ENCODE data around the gene IL1RAPL2.

The IL1RAPL2 gene

DNA sequence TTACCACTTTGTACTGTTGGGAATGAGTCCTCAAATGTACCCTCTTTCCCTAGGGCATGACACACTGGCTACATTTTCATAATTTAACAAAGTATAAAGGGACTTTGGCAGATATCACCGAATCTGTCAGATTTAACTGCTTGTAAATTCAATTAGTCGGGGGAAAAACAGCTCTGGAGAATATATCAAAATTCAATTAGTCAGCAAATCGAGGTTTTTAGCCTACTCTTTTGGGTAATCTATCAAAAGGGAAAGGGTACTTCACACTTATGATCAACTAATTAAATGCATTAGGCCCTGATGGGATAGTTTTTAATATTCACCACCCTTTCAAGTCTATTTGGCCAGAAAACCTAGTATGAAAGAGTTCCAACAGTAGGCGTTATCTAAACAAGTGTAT is 141.0 kb downstream of the IL1RAPL2 start:
- no peak overlapping the region for H3K4me3 ChIP-seq (ENCODE audit: low read depth, low read length)
- DNase-seq (ENCODE audit: low read depth), result no peak
- TF ChIP-seq, protein P1, sequence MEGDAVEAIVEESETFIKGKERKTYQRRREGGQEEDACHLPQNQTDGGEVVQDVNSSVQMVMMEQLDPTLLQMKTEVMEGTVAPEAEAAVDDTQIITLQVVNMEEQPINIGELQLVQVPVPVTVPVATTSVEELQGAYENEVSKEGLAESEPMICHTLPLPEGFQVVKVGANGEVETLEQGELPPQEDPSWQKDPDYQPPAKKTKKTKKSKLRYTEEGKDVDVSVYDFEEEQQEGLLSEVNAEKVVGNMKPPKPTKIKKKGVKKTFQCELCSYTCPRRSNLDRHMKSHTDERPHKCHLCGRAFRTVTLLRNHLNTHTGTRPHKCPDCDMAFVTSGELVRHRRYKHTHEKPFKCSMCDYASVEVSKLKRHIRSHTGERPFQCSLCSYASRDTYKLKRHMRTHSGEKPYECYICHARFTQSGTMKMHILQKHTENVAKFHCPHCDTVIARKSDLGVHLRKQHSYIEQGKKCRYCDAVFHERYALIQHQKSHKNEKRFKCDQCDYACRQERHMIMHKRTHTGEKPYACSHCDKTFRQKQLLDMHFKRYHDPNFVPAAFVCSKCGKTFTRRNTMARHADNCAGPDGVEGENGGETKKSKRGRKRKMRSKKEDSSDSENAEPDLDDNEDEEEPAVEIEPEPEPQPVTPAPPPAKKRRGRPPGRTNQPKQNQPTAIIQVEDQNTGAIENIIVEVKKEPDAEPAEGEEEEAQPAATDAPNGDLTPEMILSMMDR (conservative IDR thresholded peaks at IDR 0.05; ENCODE audit: low read depth, low read length), result no peak

DNA sequence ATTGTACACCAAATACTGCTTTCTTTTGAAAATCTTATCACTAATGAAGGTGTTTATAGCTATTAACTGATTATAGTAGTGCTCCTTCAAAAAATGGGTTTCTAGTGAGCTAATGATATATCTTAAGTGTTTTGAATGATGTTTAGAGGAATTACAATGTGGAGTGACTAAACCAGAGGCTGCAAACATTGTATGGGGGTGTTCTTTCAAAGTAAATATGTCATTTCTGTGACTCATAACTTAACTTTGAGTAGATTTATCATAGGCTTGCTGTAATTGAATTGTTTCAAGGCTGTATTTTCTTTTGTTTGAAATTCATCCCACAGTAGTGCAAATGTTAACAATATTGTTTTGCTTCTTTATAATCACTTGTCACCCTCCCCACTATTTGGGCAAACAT is 141.6 kb downstream of the IL1RAPL2 start:
- TF ChIP-seq, protein P1 (conservative IDR thresholded peaks at IDR 0.05; ENCODE audit: low read depth, low read length), result no peak
- H3K4me3 ChIP-seq (ENCODE audit: low read depth, low read length), result no peak overlapping the region
- no peak for DNase-seq (ENCODE audit: low read depth)

DNA sequence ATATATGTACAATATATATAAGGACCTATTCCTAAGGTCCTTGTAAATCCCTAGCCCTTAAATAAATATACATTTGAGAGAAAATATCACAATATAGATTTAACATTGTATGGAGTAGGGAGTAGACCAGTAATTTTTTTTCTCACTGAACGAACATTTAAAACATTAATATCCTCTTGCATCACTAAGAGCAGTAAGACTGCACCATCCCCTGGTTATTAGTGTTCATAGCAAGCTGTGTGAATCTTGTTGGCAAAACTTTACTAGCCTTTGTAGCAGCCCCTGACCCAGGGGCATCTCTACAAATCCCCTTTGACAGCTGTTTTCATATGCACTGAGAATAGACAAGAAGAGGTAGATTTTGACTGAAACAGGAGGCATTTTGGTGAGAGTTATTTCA is 146.5 kb downstream of the IL1RAPL2 start:
- TF ChIP-seq, protein P1 (conservative IDR thresholded peaks at IDR 0.05; ENCODE audit: low read depth, low read length), result no peak
- H3K4me3 ChIP-seq (ENCODE audit: low read depth, low read length), result no peak overlapping the region
- DNase-seq (ENCODE audit: low read depth), result peak; percentile 0

DNA sequence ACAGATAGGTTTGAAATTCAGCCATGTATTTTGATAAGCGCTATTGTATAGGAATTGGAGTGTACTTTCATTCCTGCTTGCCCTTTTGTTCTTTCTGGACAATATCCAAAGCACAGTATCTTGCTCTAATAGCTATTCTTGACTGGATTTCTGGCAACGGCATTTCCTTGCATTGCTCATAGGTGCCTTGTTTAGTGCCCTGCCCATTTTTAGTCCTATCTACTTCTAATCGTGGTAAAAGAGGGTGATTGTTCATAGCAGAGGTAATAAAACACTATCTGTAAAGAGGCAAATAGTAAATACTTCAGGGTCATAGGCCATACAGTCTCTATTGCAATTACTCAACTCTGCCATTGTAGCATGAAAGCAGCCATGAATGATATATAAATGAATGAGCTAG is 155.9 kb downstream of the IL1RAPL2 start:
- DNase-seq (ENCODE audit: low read depth), result no peak
- no peak overlapping the region for H3K4me3 ChIP-seq (ENCODE audit: low read depth, low read length)
- TF ChIP-seq, protein P1 (conservative IDR thresholded peaks at IDR 0.05; ENCODE audit: low read depth, low read length), result no peak

DNA sequence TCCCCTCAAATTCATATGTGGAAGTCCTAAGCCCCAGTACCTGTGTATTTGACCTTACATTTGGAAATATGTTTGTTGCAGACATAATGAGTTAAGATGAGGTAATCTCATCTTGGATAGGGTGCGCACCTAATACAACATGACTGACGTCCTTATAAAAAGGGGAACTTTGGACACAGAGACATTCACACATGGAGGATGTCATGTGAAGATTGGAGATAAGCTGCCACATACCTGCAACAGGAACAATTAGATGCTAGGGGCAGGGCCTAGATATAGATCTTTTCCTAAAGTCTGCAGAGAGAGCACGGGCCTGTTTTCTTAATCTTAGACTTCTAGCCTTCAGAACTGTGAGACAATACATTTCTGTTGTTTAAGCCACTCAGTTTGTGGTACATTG is 162.5 kb downstream of the IL1RAPL2 start:
- TF ChIP-seq, protein P1 (conservative IDR thresholded peaks at IDR 0.05; ENCODE audit: low read depth, low read length), result no peak

DNA sequence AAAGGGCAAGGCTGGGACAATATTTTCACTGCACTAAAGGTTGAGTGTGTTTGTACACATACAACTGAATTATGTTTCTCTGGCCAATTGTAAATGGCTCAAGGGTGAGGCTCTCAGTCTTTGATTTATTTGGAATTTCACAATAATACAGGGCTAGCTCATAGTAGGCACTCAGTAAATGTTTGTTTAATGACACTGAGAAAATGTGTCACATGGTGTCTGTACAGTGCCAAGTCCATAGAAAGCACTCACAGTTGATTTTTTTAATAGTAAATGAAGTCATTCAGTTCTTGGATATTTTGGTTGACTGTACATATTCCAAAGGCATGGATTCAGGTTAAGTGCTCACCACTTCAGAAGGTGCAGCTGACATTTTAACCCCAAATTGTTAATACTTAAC is 176.4 kb downstream of the IL1RAPL2 start:
- TF ChIP-seq, protein P1 (conservative IDR thresholded peaks at IDR 0.05; ENCODE audit: low read depth, low read length), result no peak
- no peak overlapping the region for H3K4me3 ChIP-seq (ENCODE audit: low read depth, low read length)
- DNase-seq (ENCODE audit: low read depth), result no peak

More for the DNA sequence above, 162.5 kb downstream of the IL1RAPL2 start:
- no peak overlapping the region for H3K4me3 ChIP-seq (ENCODE audit: low read depth, low read length)
- no peak for DNase-seq (ENCODE audit: low read depth)

DNA sequence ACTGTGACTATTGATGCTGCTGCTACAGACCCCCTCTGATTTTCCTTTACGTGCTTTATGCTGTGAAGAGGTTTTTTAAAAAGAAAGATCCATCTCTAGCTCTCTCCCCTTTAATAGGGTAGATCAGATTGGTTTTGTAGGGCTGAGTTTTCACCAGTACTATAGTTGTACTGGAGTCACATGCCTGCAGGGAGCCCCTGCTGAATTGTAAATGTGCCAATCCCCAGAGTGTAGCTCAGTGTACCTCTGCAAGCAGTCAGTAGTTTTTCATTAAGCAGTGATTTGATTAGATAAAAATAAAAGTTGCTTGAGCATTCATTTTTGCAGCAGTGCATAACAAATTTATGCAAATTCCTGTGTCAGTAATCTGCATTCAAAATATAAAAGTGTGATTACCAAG is 179.2 kb downstream of the IL1RAPL2 start:
- TF ChIP-seq, protein P1 (conservative IDR thresholded peaks at IDR 0.05; ENCODE audit: low read depth, low read length), result no peak
- no peak overlapping the region for H3K4me3 ChIP-seq (ENCODE audit: low read depth, low read length)
- DNase-seq (ENCODE audit: low read depth), result no peak

All from choroid plexus epithelial cell (primary cell).